Measurements from ENCODE around the gene FAM53B.

DNA sequence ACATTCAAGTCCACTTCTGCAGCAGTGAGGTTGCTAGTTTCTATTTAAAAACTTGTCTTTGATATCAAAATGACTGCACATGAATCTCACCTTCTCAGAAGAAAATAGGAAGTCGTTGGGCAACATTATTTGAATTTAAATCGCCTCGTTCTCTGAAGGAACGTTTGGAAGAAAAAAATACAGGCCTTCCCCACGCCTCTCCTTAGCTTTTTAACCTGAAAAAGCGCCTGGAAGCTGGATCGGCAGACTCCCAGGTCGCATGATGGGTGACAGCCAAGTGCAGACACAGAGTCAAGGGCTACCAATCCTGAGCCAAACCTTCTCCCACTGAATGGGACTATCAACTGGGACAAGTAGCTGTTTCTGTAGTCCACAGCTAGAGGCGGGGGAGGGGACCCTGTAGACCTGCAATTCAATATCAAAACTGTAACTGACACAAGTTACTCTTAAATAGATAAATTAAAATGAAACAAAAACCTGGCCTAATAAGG, 2.2 kb downstream of the FAM53B start:
- TF ChIP-seq, protein P1, sequence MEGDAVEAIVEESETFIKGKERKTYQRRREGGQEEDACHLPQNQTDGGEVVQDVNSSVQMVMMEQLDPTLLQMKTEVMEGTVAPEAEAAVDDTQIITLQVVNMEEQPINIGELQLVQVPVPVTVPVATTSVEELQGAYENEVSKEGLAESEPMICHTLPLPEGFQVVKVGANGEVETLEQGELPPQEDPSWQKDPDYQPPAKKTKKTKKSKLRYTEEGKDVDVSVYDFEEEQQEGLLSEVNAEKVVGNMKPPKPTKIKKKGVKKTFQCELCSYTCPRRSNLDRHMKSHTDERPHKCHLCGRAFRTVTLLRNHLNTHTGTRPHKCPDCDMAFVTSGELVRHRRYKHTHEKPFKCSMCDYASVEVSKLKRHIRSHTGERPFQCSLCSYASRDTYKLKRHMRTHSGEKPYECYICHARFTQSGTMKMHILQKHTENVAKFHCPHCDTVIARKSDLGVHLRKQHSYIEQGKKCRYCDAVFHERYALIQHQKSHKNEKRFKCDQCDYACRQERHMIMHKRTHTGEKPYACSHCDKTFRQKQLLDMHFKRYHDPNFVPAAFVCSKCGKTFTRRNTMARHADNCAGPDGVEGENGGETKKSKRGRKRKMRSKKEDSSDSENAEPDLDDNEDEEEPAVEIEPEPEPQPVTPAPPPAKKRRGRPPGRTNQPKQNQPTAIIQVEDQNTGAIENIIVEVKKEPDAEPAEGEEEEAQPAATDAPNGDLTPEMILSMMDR (IDR thresholded peaks at IDR 0.05): no peak
- TF ChIP-seq POLR2A (IDR thresholded peaks at IDR 0.05): no peak

All from body of pancreas (tissue), 4 donors.